K562 (cell line): ENCODE results near the gene SLC9A1. TPM values are rescaled to one million over a fixed set of nuclear protein-coding genes. Genes with fewer than 3 reads are reported as not detected.
A peak's percentile ranks its signal among the peaks of the same experiment; 100 is the strongest.

Source experiments
- ARHGAP35 ChIP-seq: fragments of 450-650 bp; IDR thresholded peaks from 2 replicates; pipeline ENCODE4 v1.6.1; 2018; ENCODE audit not compliant: partially characterized antibody
- CREBBP ChIP-seq: IDR thresholded peaks from one replicate; pipeline ENCODE4 v1.6.1; 2012; ENCODE audit warnings: low read depth, mild to moderate bottlenecking, control low read depth, inconsistent platforms, low read length
- ESRRA ChIP-seq: fragments of 450-650 bp; IDR thresholded peaks from 2 replicates; pipeline ENCODE4 v1.6.1; 2014; ENCODE audit warnings: low read depth, mild to moderate bottlenecking, moderate library complexity, borderline replicate concordance
- HNRNPLL ChIP-seq: fragments of 200-400 bp; formaldehyde crosslinking; IDR thresholded peaks from 2 replicates; pipeline ENCODE4 v1.6.1; 2017; ENCODE audit warnings: low read length, low read depth, mild to moderate bottlenecking; ENCODE audit not compliant: poor library complexity, severe bottlenecking
- KLF1 ChIP-seq: fragments of 450-650 bp; IDR thresholded peaks from 2 replicates; pipeline ENCODE4 v1.6.1; 2016; ENCODE audit warnings: missing genetic modification characterization, missing compliant biosample characterization
- LARP7 ChIP-seq: fragments of 450-650 bp; IDR thresholded peaks from 2 replicates; pipeline ENCODE4 v1.6.1; 2016
- MLLT1 ChIP-seq, 2 experiments: fragments of 450-650 bp; IDR thresholded peaks; 2 replicates each; pipeline ENCODE4 v1.6.1; 2016
- NFYB ChIP-seq: IDR thresholded peaks from 2 replicates; pipeline ENCODE4 v1.6.1; 2011; ENCODE audit warnings: mild to moderate bottlenecking, moderate library complexity; ENCODE audit not compliant: insufficient read length; ENCODE audit errors: extremely low read depth
- NKRF ChIP-seq: fragments of 450-650 bp; IDR thresholded peaks from 2 replicates; pipeline ENCODE4 v1.6.1; 2016; ENCODE audit warnings: borderline replicate concordance
- RFX5 ChIP-seq: IDR thresholded peaks from 2 replicates; pipeline ENCODE4 v1.6.1; 2011; ENCODE audit warnings: low read depth, mild to moderate bottlenecking, improper control_type of control experiment, low read length
- SNIP1 ChIP-seq: fragments of 450-650 bp; IDR thresholded peaks from 2 replicates; pipeline ENCODE4 v1.7.1; 2017; ENCODE audit warnings: low read depth, mild to moderate bottlenecking
- TEAD2 ChIP-seq: fragments of 450-650 bp; IDR thresholded peaks from 2 replicates; pipeline ENCODE4 v1.6.1; 2016; ENCODE audit warnings: missing genetic modification characterization, control low read depth, missing compliant biosample characterization
- THRA ChIP-seq: fragments of 450-650 bp; IDR thresholded peaks from 2 replicates; pipeline ENCODE4 v1.6.1; 2017; ENCODE audit warnings: mild to moderate bottlenecking, moderate library complexity
- THRB ChIP-seq: fragments of 450-650 bp; formaldehyde crosslinking; conservative IDR thresholded peaks from 2 replicates; pipeline ENCODE4 v1.4.0; 2022; ENCODE audit warnings: mild to moderate bottlenecking, missing genetic modification characterization
- TRIM24 ChIP-seq, 2 experiments: fragments of 450-650 bp; IDR thresholded peaks; 2 replicates each; pipeline ENCODE4 v1.6.1; 2016
- XRCC3 ChIP-seq: fragments of 450-650 bp; IDR thresholded peaks from 2 replicates; pipeline ENCODE4 v1.6.1; 2017; ENCODE audit warnings: mild to moderate bottlenecking, moderate library complexity
- ZBTB26 ChIP-seq: fragments of 450-650 bp; formaldehyde crosslinking; IDR thresholded peaks from 2 replicates; pipeline ENCODE4 v1.4.0; 2022; ENCODE audit warnings: missing genetic modification characterization
- ZNF143 ChIP-seq: sonication (generic); formaldehyde crosslinking; IDR thresholded peaks from 2 replicates; pipeline ENCODE4 v1.9.0; 2022; ENCODE audit warnings: mild to moderate bottlenecking, missing genetic modification reagents
- polyA plus RNA-seq, 8 experiments: library from polyadenylated mRNA; depleted of rRNA in 4 of 8; stranded (reverse) in 5 of 8; unstranded in 3 of 8; fragments of >200 nt; fragmentation: Nextera tagmentation in 2 of 8; fragmentation: Illumina TruSeq in 1 of 8; extraction: Ambion mirVana in 2 of 8; extraction: Trizol in 1 of 8; gene quantifications; 2 replicates each; pipeline versions ENCODE4 v1.2.1 to v1.2.3, GENCODE V29; 2011 to 2014; ENCODE audit warnings: inconsistent platforms in 1 of 8, missing spikeins in 1 of 8
- total RNA-seq, 7 experiments: library from RNA; depleted of rRNA in 6 of 7; stranded (reverse); fragments of >200 nt in 6 of 7; fragmentation: Illumina TruSeq in 2 of 7; extraction: Trizol in 2 of 7; gene quantifications; 2 replicates each; pipeline versions ENCODE4 v1.2.1 to v1.2.3, GENCODE V29; 2011 to 2021; ENCODE audit warnings: low replicate concordance in 1 of 7

The SLC9A1 gene
- total and polyA plus RNA-seq, 9 of the 15 experiments (the other 6 are each of a cell fraction or from before 2014, with no cell fraction given), result 0.59 to 14.4 (median 2.0) TPM

GRCh38 chr1:27086628-27087027 lies 68.3 kb downstream of the SLC9A1 start (continued):
- peak; percentile 79; the same call in 1 of the 2 replicates for TF ChIP-seq THRB (CRISPR knock-in tag)
- peak; percentile 33; the same call in 1 of the 2 replicates for TF ChIP-seq NKRF
- TF ChIP-seq TEAD2 (tag), result no peak
- TF ChIP-seq HNRNPLL, result no peak
- TF ChIP-seq ZBTB26, result peak; percentile 85
- TF ChIP-seq NFYB, result no peak
- no peak for TF ChIP-seq KLF1 (tag)
- no peak for TF ChIP-seq RFX5
- TF ChIP-seq XRCC3, result no peak
- TF ChIP-seq THRA, result no peak
- TF ChIP-seq ESRRA, result no peak
- TF ChIP-seq LARP7, result 0 out of 2 replicates have a peak, but pooled peaks have one; percentile 54
- peak; percentile 31 for TF ChIP-seq ARHGAP35
- no peak for TF ChIP-seq CREBBP
- peak; percentile 38 to 65; a peak in 1 of 4 replicates for TF ChIP-seq MLLT1 (IDR thresholded peaks at IDR 0.05)
- TF ChIP-seq TRIM24 (IDR thresholded peaks at IDR 0.05), result peak in 1 of 2 experiments; percentile 49; a peak in 2 of 4 replicates
- no peak for TF ChIP-seq ZNF143
- no peak for TF ChIP-seq SNIP1
